ENCODE data around the gene DPP10.
"Not testable (repeated sequence)": the region's sequence is repeated elsewhere in the genome, so short reads cannot be mapped to it uniquely, and the experiment has no call there.

DPP10 gene

DNA sequence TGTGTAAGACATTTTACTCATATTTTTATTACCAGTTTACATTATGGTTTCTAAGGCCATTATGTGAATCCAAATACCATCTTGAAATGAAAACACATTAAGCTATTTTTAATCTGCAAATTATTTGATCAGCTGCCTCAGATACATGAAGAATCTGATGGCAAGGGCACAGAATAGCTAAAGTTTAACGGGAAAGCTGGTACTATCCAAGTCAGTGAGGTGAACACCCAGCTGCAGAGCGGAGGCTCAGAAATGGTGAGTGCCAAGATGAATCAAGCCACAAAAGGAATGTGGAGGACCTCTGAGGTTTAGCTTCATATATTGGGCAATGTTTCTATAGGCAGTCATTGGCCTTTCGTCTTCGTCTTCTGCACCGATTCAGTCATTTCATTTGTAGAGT lies 75.1 kb downstream of the DPP10 start:
- no peak for DNase-seq

GRCh38 chr2:114518738-114519137 lies 76.3 kb downstream of the DPP10 start:
- no peak for DNase-seq

DNA sequence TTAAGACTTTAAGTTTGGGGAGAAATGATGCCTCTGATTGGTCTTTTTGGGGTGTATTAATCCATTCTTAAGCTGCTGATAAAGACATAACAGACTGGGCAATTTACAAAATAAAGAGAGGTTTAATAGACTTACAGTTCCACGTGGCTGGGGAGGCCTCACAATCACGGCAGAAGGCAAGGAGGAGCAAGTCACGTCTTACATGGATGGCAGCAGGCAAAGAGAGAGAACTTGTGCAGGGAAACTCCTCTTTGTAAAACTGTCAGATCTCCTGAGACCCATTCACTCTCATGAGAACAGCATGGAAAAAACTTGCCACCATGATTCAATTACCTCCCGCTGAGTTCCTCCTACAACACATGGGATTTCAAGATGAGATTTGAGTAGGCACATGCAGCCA lies 80.2 kb downstream of the DPP10 start:
- DNase-seq, result not testable (repeated sequence)

GRCh38 chr2:114525955-114526354 lies 83.5 kb downstream of the DPP10 start:
- no peak for DNase-seq

- no peak for DNase-seq
Measured at GRCh38 chr2:114526841-114527240, 84.4 kb downstream of the DPP10 start.

DNA sequence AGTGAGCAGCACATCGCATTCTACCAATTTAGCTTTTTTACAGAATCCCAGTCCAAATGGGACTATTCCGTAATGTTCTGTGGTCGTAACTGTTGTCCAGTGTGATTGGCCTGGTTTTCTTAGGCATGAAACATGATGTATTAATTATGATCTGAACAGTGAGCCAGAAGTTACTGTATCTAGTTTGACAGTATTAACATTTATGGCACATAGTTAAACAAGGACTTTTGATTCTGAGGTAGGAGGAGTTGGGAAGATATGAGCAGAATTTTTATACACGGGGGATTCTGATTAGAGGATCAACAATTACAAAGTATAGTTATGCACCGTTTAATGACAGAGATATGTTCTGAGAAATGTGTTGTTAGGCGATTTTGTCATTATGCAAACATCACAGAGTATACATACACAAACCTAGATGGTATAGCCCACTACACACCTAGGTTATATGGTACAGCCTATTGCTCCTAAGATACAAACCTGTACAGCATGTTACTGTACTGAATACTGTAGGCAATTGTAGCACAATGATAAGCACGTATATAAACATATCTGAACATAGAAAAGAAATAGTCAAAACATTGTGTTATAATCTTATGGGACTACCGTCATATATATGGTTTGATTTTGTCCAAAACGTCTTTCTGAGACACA lies 85.0 kb downstream of the DPP10 start:
- DNase-seq, result no peak

GRCh38 chr2:114534116-114535084 lies 92.0 kb downstream of the DPP10 start:
- DNase-seq, result peak; percentile 18 to 41

GRCh38 chr2:114537777-114538176 lies 95.3 kb downstream of the DPP10 start:
- DNase-seq, result no peak

- no peak for DNase-seq
Measured at GRCh38 chr2:114542695-114543094, 100.3 kb downstream of the DPP10 start.

- DNase-seq, result peak; percentile 6 to 15
Measured at GRCh38 chr2:114543236-114543766, 100.9 kb downstream of the DPP10 start.

- DNase-seq, result no peak
Measured at GRCh38 chr2:114545052-114545451, 102.6 kb downstream of the DPP10 start.

DNA sequence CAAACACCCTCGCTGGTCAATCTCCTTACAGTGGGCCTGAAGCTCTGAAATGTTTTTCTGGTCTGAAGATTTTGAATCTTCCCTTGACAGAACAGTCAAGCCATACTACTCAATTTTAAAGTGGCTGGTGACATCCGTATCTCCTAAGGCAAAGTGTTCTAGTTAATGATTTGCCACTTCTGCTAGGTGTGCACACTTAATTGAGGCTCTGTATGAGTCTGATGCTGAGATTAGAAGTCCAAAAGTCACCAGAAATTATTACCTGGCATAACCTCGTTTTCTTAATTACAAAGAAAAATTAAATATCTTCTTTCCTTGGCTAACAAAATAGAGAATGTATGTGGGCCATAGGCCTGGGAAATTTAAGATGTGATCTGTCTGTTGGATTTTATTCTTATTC lies 104.1 kb downstream of the DPP10 start:
- DNase-seq, result no peak

DNA sequence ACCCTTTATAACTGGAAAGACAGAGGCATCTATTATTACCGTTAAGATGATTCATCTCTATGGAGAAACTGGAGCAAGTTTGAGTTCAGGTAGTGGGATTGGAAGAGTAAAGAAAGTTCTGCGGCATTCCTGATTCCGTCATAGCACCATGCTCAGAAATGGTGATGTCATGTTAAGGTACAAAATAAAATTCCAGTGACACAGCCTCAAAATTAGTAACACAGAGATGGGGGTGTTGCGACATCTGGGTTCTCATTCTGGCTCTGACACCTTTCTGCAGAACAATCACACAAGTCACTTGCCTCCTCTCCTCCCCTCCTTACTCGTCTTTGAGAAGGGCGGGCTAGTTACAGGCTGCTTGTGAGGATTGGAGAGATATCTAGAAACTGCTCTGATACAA lies 105.7 kb downstream of the DPP10 start:
- DNase-seq, result no peak

GRCh38 chr2:114550364-114550763 lies 107.9 kb downstream of the DPP10 start:
- DNase-seq, result no peak

DNA sequence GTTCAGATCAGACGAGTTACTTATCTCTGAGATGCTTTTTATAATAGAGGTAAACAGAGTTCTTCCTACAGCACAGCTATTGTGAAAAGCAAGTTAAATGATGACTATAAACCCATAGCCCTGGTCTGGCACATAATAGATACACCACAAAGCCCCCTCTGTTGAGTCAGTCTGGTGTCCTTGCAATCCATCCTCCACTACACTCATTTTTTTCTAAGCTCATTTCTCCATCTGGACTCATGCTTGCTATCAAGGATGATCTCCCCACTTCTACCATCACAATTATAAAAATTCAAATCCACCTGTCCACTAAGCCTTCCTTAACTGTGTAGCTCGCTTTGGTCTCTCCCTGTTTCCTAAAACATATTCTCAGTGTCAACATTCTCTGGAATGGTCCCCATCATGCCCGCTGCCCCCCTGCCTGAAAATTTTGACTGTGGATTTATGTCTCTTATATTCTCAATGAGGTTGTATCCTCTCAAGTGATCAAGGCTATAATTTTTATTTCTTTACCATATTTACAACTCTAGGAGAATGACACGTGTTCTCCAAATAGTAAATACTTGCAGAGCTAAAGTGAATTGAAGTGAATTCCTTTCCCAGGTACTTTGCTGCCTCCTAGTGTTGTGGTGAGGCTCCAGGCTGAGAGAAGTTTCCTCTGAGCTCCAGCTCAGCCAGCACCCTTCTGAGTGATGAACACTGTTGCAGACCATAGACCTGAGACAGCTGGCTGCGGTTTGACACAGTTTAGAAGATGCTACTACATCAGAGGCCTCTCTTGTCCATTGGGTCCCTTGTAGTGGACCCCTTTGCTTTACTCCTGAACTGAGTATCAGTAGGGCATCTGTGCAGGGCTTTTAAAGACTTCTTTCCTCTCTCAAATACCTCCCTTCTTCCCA lies 108.7 kb downstream of the DPP10 start:
- DNase-seq, result peak; percentile 20 to 67

DNA sequence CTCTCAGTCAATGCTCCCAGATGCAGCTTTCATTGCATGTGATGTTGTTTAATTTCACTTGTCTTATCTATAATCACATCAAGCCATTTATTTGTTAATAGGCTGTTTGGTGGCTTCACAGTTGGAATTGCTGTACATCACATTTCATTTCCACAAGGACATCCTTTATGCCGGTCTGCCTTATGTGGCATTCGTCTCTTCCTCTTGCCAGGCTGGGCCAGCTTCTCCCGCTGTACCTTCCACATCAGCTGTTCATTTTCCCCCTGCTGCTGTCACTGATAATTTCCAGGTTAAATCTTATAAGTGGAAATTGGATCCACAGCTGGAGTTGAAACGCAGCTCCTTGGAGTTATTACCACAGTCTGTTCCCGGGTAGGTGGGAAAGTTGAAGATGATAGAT lies 110.6 kb downstream of the DPP10 start:
- DNase-seq, result no peak

DNA sequence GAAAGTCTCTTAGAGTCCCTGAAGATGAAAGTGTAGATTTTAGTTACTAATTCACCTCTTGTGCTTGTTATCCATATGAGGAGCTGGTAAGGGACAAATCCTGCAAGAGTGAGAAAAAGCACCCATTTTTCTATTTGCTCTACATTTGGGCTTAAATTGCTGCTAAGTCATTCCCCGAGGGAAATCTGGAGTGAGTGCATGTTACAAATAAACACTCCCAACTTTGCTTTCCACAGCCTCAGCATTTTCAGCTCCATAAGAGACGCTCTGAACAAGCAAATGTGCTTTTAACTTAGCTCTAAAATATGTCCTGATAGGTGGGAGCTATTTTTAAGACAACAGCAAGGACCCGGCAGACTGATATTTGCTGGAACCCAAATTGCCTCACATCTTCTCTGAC lies 126.7 kb downstream of the DPP10 start:
- no peak for DNase-seq

- DNase-seq, result no peak
Measured at GRCh38 chr2:114577657-114578056, 135.2 kb downstream of the DPP10 start.

DNA sequence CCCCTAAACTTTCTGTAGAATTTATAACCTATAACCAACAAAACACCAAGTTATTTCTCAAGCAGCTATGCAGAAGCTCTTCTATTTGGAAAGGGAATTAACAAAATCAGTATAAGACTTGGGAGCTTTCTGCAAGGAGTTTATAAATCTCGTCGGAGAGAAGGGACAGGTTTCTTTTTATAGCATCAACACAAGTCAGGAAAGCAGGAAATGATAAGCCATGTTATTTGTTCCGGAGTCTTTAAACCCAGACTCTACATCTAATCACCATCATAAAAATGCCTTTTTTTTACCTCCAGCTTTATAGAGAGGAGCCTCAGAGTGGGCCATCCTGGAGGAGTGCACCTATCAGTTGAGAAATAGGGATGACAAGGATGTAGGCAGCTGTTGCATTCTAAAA lies 137.1 kb downstream of the DPP10 start:
- no peak for DNase-seq

DNA sequence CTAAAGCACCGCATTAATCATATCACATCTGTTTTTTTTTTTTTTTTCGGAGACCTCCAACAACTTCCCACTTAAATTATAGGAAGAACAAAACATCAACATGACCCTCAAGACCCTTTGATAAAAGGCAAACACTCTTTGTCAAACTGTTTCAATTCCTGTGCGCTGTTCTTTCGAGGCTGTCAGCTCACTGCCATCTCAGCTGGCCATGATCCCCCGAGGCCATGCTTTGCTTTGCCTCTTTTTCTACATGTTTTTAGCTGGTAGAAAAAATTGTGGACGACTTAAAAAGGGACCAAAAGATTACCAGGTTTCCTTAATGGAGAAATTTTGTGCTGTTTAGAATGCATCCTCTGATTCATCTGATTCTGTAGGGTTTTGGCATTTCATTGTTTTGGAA lies 138.2 kb downstream of the DPP10 start:
- no peak for DNase-seq

DNA sequence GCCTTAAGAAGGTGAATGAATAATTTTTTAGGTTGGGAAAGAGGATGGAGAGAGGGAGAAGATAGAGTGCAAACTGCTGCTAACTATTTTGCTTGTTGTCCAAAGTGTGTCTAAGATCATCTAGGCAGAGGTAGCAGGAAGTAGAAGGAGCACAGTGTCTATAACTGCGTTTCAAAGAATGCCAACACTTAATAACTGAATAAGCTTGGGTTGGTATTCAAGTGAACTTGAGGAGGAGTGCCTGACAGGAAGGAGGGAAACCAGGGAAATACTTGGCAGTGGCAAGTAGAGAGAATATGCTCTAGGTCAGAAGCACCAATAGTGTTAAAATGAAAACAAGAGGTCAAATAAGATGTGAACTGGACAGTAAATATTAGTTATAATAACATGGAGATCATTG lies 155.9 kb downstream of the DPP10 start:
- no peak for DNase-seq

GRCh38 chr2:114609203-114609602 lies 166.8 kb downstream of the DPP10 start:
- DNase-seq, result no peak

GRCh38 chr2:114609801-114610200 lies 167.4 kb downstream of the DPP10 start:
- DNase-seq, result no peak
